ENCODE measurements around the gene MRPL14. TPM values are rescaled to one million over a fixed set of nuclear protein-coding genes. Genes with fewer than 3 reads are reported as not detected.

Gene MRPL14
- total RNA-seq, 8 experiments from 2014 or later, result 34.3 to 82.4 (median 56.0) TPM

GRCh38 chr6:44072452-44072958 lies 54.7 kb downstream of the MRPL14 start:
- Histone ChIP-seq H3K4me1 (replicated peaks in 1 of 2) (peaks cover 46 to 49% of the 10 kb centered on the region in 2 donors), H3K4me3 (peak overlapping the region in 3 of 5 donors; percentile 20 to 33 (median 31)), H3K27ac (peak overlapping the region; percentile 52 to 62)
- ATAC-seq (replicated peaks in 6 of 8), result no peak
- in situ Hi-C loops (cut with MboI; ENCODE audit: low pct_unique_long_range_greater_than_20kb in 2 of 9, low sequenced_read_pairs in 9 of 9, unreplicated experiment in 9 of 9), result loop anchor here in 6 of 9 experiments (10.0 to 25.0 kb wide), 4 partner anchors 298 to 408 kb away; partner anchors contain the start of gene VEGFA (in 4 of the 6)
- WGBS, 10 experiments, result 71 to 92% (median 80%) methylated on average over 1 to 2 of the region's 4 CpGs; no CpG with 5 or more reads in 7 of the 10 experiments

GRCh38 chr6:44071670-44072451 lies 55.4 kb downstream of the MRPL14 start:
- Histone ChIP-seq H3K4me1 (replicated peaks in 1 of 2) (peaks cover 40 to 42% of the 10 kb centered on the region in 2 donors), H3K27ac (no peak overlapping the region), H3K4me3 (no peak overlapping the region)
- WGBS, 10 experiments, result 35 to 100% (median 94%) methylated on average over 2 to 8 of the region's 8 CpGs
- no peak for ATAC-seq (replicated peaks in 6 of 8)
- in situ Hi-C loops (cut with MboI; ENCODE audit: low pct_unique_long_range_greater_than_20kb in 2 of 9, low sequenced_read_pairs in 9 of 9, unreplicated experiment in 9 of 9), result loop anchor here in 6 of 9 experiments (10.0 to 25.0 kb wide), 4 partner anchors 297 to 407 kb away; partner anchors contain the start of gene VEGFA (in 4 of the 6)

DNA sequence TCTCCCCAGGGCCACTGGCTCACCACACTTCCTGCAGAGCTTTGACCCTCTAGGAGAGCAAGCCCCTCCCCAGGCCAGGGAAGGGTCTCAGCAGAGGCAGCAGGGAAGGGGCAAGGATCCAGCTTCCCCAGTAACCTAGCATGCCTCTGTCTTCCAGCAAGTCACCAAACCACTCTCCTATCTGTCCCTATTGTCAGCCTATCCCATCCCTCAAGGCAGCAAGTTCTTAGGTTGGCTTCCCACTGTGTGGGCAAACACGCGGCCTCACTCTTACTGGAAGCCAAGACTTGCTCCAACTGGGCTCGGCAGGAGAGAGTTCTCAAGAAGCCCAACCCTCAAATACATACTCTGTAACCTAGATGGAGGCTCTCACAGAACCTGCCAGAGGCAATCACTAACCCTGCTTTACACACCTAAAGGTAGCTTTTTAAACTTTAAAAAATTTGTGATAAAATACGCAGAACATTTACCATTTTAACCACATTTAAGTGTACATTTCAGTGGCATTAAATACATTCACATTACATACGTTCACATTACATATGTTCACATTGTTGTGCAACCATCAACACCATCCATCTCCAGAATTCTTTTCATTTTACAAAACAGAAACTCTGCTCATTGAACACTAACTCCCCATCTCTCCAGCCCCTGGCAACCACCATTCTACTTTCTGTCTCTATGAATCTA lies 58.5 kb downstream of the MRPL14 start:
- H3K4me3 ChIP-seq, result no peak overlapping the region
- H3K27ac ChIP-seq, result no peak overlapping the region
- ATAC-seq (replicated peaks in 6 of 8), result no peak
- in situ Hi-C loops (cut with MboI; ENCODE audit: low pct_unique_long_range_greater_than_20kb in 2 of 9, low sequenced_read_pairs in 9 of 9, unreplicated experiment in 9 of 9), result loop anchor here in 3 of 9 experiments (25.0 kb wide), 1 partner anchor 306 kb away; the partner anchor contains the start of gene VEGFA (in 3 of the 3)
- WGBS, 10 experiments, result 60 to 100% (median 79%) methylated on average over 1 to 5 of the region's 5 CpGs; no CpG with 5 or more reads in 3 of the 10 experiments
- H3K4me1 ChIP-seq (replicated peaks in 1 of 2), result peaks cover 10 to 13% of the 10 kb centered on the region in 2 donors

- 32 to 100% (median 80%) methylated on average over 1 to 6 of the region's 7 CpGs; no CpG with 5 or more reads in 3 of the 10 experiments for WGBS, 10 experiments
- ATAC-seq (replicated peaks in 6 of 8), result peak in 2 of 8 experiments; percentile 10 to 13
Measured at GRCh38 chr6:44067173-44068139, 59.8 kb downstream of the MRPL14 start.

GRCh38 chr6:44066394-44067172 lies 60.7 kb downstream of the MRPL14 start:
- no peak for ATAC-seq (replicated peaks in 6 of 8)
- H3K4me3 ChIP-seq, result no peak overlapping the region
- H3K4me1 ChIP-seq (replicated peaks in 1 of 2), result no peaks in the 10 kb centered on the region
- no peak overlapping the region for H3K27ac ChIP-seq
- WGBS, 10 experiments, result 60 to 92% (median 80%) methylated on average over 1 to 2 of the region's 6 CpGs; no CpG with 5 or more reads in 7 of the 10 experiments
- in situ Hi-C loops (cut with MboI; ENCODE audit: low pct_unique_long_range_greater_than_20kb in 2 of 9, low sequenced_read_pairs in 9 of 9, unreplicated experiment in 9 of 9), result loop anchor here in 3 of 9 experiments (25.0 kb wide), 1 partner anchor 304 kb away; the partner anchor contains the start of gene VEGFA (in 3 of the 3)

More at GRCh38 chr6:44067173-44068139, 59.8 kb downstream of the MRPL14 start:
- in situ Hi-C loops (cut with MboI; ENCODE audit: low pct_unique_long_range_greater_than_20kb in 2 of 9, low sequenced_read_pairs in 9 of 9, unreplicated experiment in 9 of 9), result loop anchor here in 3 of 9 experiments (25.0 kb wide), 1 partner anchor 305 kb away; the partner anchor contains the start of gene VEGFA (in 3 of the 3)
- no peak overlapping the region for H3K4me3 ChIP-seq
- no peak overlapping the region for H3K27ac ChIP-seq
- H3K4me1 ChIP-seq (replicated peaks in 1 of 2), result peaks cover 2 to 4% of the 10 kb centered on the region in 2 donors

DNA sequence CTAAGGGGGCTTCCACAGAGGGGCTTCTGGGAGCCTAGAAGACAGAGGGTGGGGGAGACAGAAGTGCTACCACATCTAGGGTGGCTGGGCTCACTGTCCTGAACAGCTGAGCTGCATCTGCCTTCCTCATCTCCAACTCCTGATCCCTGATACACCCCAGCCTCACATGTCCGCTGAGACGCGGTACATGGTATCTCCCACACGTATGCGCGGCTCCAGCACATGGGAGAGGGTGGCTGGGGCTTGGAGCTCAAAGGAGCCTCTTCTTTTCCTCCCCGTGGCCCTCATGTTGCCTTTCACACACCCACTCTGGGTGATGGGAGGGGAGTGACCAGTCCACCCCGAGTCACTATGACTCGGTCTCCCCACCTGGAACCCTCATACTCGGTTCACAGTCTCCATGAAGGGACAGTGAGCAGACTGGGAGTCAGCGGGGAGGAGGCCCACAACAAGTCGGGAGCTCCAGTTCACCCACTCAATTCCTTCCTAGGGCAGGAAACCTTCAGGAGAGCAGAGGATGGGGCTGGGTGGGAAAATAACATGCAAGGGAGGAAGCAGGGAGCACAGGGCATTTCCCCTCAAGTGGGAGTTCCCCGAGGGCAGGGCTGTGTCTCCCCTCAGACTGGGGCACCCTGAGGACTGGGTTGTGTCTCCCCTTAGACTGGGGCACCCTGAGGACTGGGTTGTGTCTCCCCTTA lies 61.7 kb downstream of the MRPL14 start:
- H3K27ac ChIP-seq, result no peak overlapping the region
- H3K4me1 ChIP-seq (replicated peaks in 1 of 2), result no peaks in the 10 kb centered on the region
- H3K4me3 ChIP-seq, result no peak overlapping the region
- ATAC-seq (replicated peaks in 6 of 8), result no peak
- 70 to 90% (median 76%) methylated on average over 2 of the region's 13 CpGs; no CpG with 5 or more reads in 7 of the 10 experiments for WGBS, 10 experiments
- in situ Hi-C loops (cut with MboI; ENCODE audit: low pct_unique_long_range_greater_than_20kb in 2 of 9, low sequenced_read_pairs in 9 of 9, unreplicated experiment in 9 of 9), result loop anchor here in 3 of 9 experiments (25.0 kb wide), 1 partner anchor 303 kb away; the partner anchor contains the start of gene VEGFA (in 3 of the 3)

GRCh38 chr6:44064948-44065272 lies 62.3 kb downstream of the MRPL14 start:
- in situ Hi-C loops (cut with MboI; ENCODE audit: low pct_unique_long_range_greater_than_20kb in 2 of 9, low sequenced_read_pairs in 9 of 9, unreplicated experiment in 9 of 9), result loop anchor here in 3 of 9 experiments (25.0 kb wide), 1 partner anchor 303 kb away; the partner anchor contains the start of gene VEGFA (in 3 of the 3)

GRCh38 chr6:44064089-44064947 lies 62.9 kb downstream of the MRPL14 start:
- peak; percentile 32 to 96 (median 68) for ATAC-seq (replicated peaks in 6 of 8)
- in situ Hi-C loops (cut with MboI; ENCODE audit: low pct_unique_long_range_greater_than_20kb in 2 of 9, low sequenced_read_pairs in 9 of 9, unreplicated experiment in 9 of 9), result loop anchor here in 3 of 9 experiments (25.0 kb wide), 1 partner anchor 302 kb away; the partner anchor contains the start of gene VEGFA (in 3 of the 3)
- no peak overlapping the region for H3K4me3 ChIP-seq
- no peaks in the 10 kb centered on the region for H3K4me1 ChIP-seq (replicated peaks in 1 of 2)
- WGBS, 10 experiments, result 40 to 100% (median 81%) methylated on average over 1 to 9 of the region's 17 CpGs; no CpG with 5 or more reads in 5 of the 10 experiments
- no peak overlapping the region for H3K27ac ChIP-seq

More at GRCh38 chr6:44064948-44065272, 62.3 kb downstream of the MRPL14 start:
- Histone ChIP-seq H3K4me1 (replicated peaks in 1 of 2) (no peaks in the 10 kb centered on the region), H3K4me3 (no peak overlapping the region), H3K27ac (no peak overlapping the region)
- WGBS, 10 experiments, result 80 to 93% (median 83%) methylated on average over 1 to 2 of the region's 3 CpGs; no CpG with 5 or more reads in 7 of the 10 experiments
- ATAC-seq (replicated peaks in 6 of 8), result no peak

DNA sequence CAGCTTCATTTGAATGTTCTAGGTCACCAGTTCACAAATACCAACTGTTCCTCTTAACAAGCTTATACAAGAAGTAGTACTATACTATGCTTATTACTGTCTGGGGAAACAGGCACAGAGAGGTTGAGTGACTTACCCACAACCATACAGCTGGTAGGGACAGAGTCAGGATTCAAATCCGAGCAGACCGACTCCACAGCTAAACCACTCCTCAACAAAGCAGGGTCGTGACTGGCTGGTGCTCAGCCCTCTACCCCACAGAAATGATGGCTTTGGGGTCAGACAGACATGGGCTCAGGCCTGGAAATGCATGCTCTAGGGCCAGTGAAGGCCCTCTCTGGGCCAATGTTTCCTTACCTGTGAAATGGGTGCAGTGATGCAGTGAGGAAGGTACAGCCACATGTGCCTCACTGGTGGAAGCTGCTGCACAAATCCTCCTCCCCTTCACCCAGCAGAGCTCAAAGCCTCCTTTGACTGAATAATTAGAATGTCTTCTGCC lies 63.6 kb downstream of the MRPL14 start:
- H3K27ac ChIP-seq, result no peak overlapping the region
- WGBS, 10 experiments, result 60 to 100% (median 80%) methylated on average over 1 to 2 of the region's 3 CpGs; no CpG with 5 or more reads in 7 of the 10 experiments
- in situ Hi-C loops (cut with MboI; ENCODE audit: low pct_unique_long_range_greater_than_20kb in 2 of 9, low sequenced_read_pairs in 9 of 9, unreplicated experiment in 9 of 9), result loop anchor here in 3 of 9 experiments (25.0 kb wide), 1 partner anchor 301 kb away; the partner anchor contains the start of gene VEGFA (in 3 of the 3)

More for the DNA sequence above, 63.6 kb downstream of the MRPL14 start:
- no peak overlapping the region for H3K4me3 ChIP-seq
- no peak for ATAC-seq (replicated peaks in 6 of 8)
- H3K4me1 ChIP-seq (replicated peaks in 1 of 2), result no peaks in the 10 kb centered on the region
